ENCODE results near the gene EXOC7.

DNA sequence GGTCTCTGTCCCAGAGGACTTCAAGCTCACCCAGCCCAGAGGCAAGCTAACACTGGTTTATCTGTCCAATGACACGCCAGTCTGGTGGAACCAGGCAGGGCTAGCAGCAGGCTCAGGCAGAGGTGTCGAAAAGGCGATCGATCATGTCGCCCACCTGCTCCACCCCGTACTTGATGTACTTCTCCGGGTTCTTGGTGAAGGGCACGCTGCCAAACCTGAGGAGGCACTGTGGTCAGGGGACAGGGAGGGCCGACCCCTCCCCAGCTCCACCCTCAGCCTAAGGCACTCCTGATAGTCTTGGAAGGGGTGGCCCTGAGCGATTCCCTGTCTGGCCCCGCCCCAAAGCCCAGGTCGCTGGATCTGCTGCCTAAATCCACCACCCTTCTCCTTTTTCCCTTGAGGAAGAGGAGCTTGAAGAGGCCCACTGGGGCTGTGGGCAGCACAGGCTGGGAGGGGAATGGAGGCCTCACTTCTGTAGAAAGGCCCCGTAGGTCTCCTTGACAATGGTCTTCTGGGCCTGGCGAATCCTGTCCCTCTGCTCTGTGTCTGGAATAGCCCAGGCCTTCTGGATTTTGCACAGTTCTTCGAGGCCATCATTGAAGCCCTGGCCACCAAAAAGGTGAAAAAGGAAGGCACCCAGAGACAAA is 19.9 kb downstream of the EXOC7 start:
- TF ChIP-seq, protein P1, sequence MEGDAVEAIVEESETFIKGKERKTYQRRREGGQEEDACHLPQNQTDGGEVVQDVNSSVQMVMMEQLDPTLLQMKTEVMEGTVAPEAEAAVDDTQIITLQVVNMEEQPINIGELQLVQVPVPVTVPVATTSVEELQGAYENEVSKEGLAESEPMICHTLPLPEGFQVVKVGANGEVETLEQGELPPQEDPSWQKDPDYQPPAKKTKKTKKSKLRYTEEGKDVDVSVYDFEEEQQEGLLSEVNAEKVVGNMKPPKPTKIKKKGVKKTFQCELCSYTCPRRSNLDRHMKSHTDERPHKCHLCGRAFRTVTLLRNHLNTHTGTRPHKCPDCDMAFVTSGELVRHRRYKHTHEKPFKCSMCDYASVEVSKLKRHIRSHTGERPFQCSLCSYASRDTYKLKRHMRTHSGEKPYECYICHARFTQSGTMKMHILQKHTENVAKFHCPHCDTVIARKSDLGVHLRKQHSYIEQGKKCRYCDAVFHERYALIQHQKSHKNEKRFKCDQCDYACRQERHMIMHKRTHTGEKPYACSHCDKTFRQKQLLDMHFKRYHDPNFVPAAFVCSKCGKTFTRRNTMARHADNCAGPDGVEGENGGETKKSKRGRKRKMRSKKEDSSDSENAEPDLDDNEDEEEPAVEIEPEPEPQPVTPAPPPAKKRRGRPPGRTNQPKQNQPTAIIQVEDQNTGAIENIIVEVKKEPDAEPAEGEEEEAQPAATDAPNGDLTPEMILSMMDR (IDR thresholded peaks at IDR 0.05): no peak
- no peak for TF ChIP-seq POLR2A (IDR thresholded peaks at IDR 0.05)

Measured in vagina (tissue), 2 donors.